Measurements from ENCODE around the gene UGT1A6. TPM values are rescaled to one million over a fixed set of nuclear protein-coding genes. Genes with fewer than 3 reads are reported as not detected.

Gene UGT1A6
- total and polyA plus RNA-seq, 2 donors (not counting 3 experiments of a cell fraction or from before 2014, with no cell fraction given): not detected

GRCh38 chr2:233811732-233812131, 119.0 kb downstream of the UGT1A6 start:
- Histone ChIP-seq H4K20me1 (replicated peaks; ENCODE audit: control insufficient read depth, extremely low read depth, insufficient read depth, low read length) (no peaks in the 10 kb centered on the region), H3K4me3 (replicated peaks in 1 of 3; ENCODE audit: insufficient read depth in 1 of 3, low read depth in 1 of 3, low read length in 3 of 3) (no peak overlapping the region), H3K9ac (replicated peaks; ENCODE audit: extremely low read depth, insufficient read depth, low read length) (no peak overlapping the region), H3K9me1 (replicated peaks; ENCODE audit: control insufficient read depth, extremely low read depth, insufficient read depth, low read length) (no peaks in the 10 kb centered on the region), H3K27ac (ENCODE audit: insufficient read depth, low read depth, low read length) (no peak overlapping the region), H3K4me1 (ENCODE audit: control insufficient read depth, extremely low read depth, insufficient read depth, low read length) (no peaks in the 10 kb centered on the region), H3K9me3 (replicated peaks; ENCODE audit: control insufficient read depth, insufficient read depth, low read length) (no peaks in the 10 kb centered on the region), H3K27me3 (ENCODE audit: control insufficient read depth in 2 of 2, insufficient read depth in 2 of 2, low read length in 2 of 2) (peaks cover 0 to 1% of the 10 kb centered on the region in 2 experiments), H3K36me3 (ENCODE audit: control insufficient read depth in 2 of 2, extremely low read depth in 1 of 2, insufficient read depth in 2 of 2, low read length in 2 of 2) (no peaks in the 10 kb centered on the region), H3K79me2 (ENCODE audit: control insufficient read depth, insufficient read depth, low read length) (no peaks in the 10 kb centered on the region), H3K4me2 (ENCODE audit: insufficient read depth, low read length) (no peak overlapping the region), H2AFZ (ENCODE audit: low read depth, low read length) (no peak overlapping the region)
- dilution Hi-C loops (cut with MboI; ENCODE audit: extremely low pct_ligation_motif_present, low sequenced_read_pairs): no loop called here
- FAIRE-seq (no peak), DNase-seq (ENCODE audit: low read depth, low spot score) (no peak)
- ChIA-PET CTCF (no interaction called here), POLR2A (no interaction called here)
- intact Hi-C loops (cut with micrococcal nuclease): no loop called here
- TF ChIP-seq POLR2AphosphoS5 (IDR thresholded peaks at IDR 0.05; ENCODE audit: insufficient read depth, low read depth, low read length) (no peak), MYC (IDR thresholded peaks at IDR 0.05; ENCODE audit: low read depth, low read length) (no peak), CTCF (IDR thresholded peaks at IDR 0.05; ENCODE audit: extremely low read depth in 1 of 2, insufficient read depth in 1 of 2, low read depth in 1 of 2, low read length in 2 of 2) (no peak), FOS (IDR thresholded peaks at IDR 0.05; ENCODE audit: borderline replicate concordance, insufficient read depth, low read length) (no peak), POLR2A (IDR thresholded peaks at IDR 0.05; ENCODE audit: low read depth, low read length) (no peak), GATA2 (IDR thresholded peaks at IDR 0.05; ENCODE audit: insufficient read depth, insufficient read length, low read depth, low read length) (no peak), JUN (IDR thresholded peaks at IDR 0.05; ENCODE audit: borderline replicate concordance, insufficient read depth, insufficient read length, low read depth) (no peak), MAX (IDR thresholded peaks at IDR 0.05; ENCODE audit: insufficient read depth, insufficient read length) (no peak), EZH2 (IDR thresholded peaks at IDR 0.05; ENCODE audit: borderline replicate concordance, low read depth, low read length, severe bottlenecking) (no peak)
- BruUV-seq (replicated peaks): no TSS peak
